ENCODE data around the gene BAIAP2. TPM values are rescaled to one million over a fixed set of nuclear protein-coding genes. Genes with fewer than 3 reads are reported as not detected.

Gene BAIAP2
- total and polyA plus RNA-seq, 10 of the 15 experiments (the other 5 are each of a cell fraction or from before 2014, with no cell fraction given), result 0.15 to 1.2 (median 0.46) TPM; not detected in 2

DNA sequence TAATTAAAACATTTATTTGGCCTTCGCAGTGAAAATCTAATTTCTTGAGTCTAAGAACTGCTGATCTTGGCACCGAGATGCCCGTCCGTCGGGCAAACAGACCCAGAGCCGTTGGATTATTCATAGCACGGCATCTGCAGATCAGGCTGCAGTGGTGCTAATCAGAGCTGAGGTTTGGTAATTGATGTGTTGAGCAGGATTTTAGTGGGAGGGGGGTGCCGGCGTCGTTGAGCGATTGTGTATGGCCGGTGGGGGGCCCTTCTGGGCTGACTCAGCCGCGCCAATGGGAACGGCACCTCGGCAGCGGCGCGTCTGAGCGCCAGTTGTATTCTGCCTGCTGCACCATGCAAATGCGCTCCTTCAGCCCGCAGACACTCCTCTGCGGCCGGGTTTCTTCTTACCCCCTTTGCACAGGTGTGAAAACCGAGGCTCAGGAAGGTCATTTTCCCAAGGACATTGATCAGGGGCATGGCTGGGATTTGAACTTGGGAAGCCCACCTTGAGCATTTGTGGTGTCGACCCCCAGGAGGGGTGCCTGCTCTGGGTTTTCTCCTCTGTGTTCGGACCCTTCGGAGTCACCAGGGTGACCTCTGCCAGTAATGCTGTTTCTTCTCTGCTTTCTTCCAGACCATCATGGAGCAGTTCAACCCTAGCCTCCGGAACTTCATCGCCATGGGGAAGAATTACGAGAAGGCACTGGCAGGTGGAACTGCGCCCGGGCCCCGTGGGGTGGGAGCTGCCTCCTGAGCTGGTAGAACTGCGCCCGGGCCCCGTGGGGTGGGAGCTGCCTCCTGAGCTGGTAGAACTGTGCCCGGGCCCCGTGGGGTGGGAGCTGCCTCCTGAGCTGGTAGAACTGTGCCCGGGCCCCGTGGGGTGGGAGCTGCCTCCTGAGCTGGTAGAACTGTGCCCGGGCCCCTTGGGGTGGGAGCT is 18.4 kb downstream of the BAIAP2 start (continued):
- TF ChIP-seq POLR2AphosphoS2 (IDR thresholded peaks at IDR 0.05; ENCODE audit: low read depth, low read length) (no peak), PAX5 (IDR thresholded peaks at IDR 0.05; ENCODE audit: borderline replicate concordance, low read depth, low read length) (no peak)

DNA sequence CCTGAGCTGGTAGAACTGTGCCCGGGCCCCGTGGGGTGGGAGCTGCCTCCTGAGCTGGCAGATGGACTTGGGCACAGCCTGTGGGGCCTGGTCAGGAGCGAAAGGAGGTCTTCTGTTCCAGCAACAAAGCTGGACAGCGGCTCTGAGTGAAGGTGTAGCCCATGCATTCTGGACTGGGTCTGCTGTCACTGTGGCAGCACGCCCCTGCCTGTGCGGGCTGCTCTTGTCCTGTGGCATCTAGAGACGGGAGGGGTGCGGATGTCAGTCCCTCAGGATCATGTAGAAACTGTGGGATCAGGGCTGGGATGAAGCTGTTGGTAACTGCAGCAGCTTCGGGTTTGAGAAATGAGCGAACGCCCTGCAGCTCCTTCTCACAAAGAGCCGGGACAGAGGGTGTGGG is 19.4 kb downstream of the BAIAP2 start:
- no peak overlapping the region for H3K4me3 ChIP-seq
- H3K9ac ChIP-seq (ENCODE audit: control insufficient read depth, insufficient read depth, low read length), result no peak overlapping the region
- no peaks in the 10 kb centered on the region for H3K9me3 ChIP-seq (replicated peaks; ENCODE audit: control insufficient read depth, insufficient read depth, low read length)
- intact Hi-C loops (cut with micrococcal nuclease; ENCODE audit: unreplicated experiment) (no loop called here), in situ Hi-C loops (cut with MboI) (no loop called here)
- WGBS (ENCODE audit: insufficient coverage, insufficient replicate concordance, low lambda C conversion rate, missing lambda C conversion rate), result 52% methylated on average over 11 of the region's 12 CpGs
- CTCF ChIA-PET, result interaction anchor here (0.6 kb wide), 1 partner anchor 47 kb away, joined by 4 read pairs; no protein-coding TSS in a partner anchor
- no peak for DNase-seq (ENCODE audit: low read depth, low spot score)
- no peaks in the 10 kb centered on the region for H3K79me2 ChIP-seq (ENCODE audit: control insufficient read depth, insufficient read depth, low read length)
- H3K27me3 ChIP-seq (replicated peaks in 1 of 2; ENCODE audit: control insufficient read depth in 2 of 2, insufficient read depth in 2 of 2, low read length in 1 of 2), result no peaks in the 10 kb centered on the region; a peak in 1 of 4 replicates
- no peak overlapping the region for H3K4me2 ChIP-seq (ENCODE audit: control insufficient read depth, insufficient read depth)
- FAIRE-seq, result no peak
- no peaks in the 10 kb centered on the region for H4K20me1 ChIP-seq (ENCODE audit: control insufficient read depth, insufficient read depth)
- no TSS peak for BruUV-seq (replicated peaks)
- peaks cover 14% of the 10 kb centered on the region for H3K4me1 ChIP-seq (ENCODE audit: control insufficient read depth, insufficient read depth, low read length)
- ATAC-seq, result no peak
- RAD21 ChIA-PET (ENCODE audit: unreplicated experiment), result no interaction called here
- POLR2A ChIA-PET, result no interaction called here
- H3K36me3 ChIP-seq (ENCODE audit: control insufficient read depth in 2 of 2, insufficient read depth in 2 of 2, low read length in 1 of 2), result no peaks in the 10 kb centered on the region
- H2AFZ ChIP-seq (ENCODE audit: control insufficient read depth, low read depth, low read length), result no peak overlapping the region
- no peak overlapping the region for H3K27ac ChIP-seq (ENCODE audit: control insufficient read depth, insufficient read depth)
- SMC1A ChIA-PET (ENCODE audit: uncharacterized antibody, unreplicated experiment), result no interaction called here
- TF ChIP-seq TARDBP (IDR thresholded peaks at IDR 0.05; ENCODE audit: borderline replicate concordance), result no peak
- TF ChIP-seq ZNF384 (IDR thresholded peaks at IDR 0.05; ENCODE audit: borderline replicate concordance, low read depth, low read length), result no peak
- no peak for TF ChIP-seq NFXL1 (IDR thresholded peaks at IDR 0.05; ENCODE audit: borderline replicate concordance)
- TF ChIP-seq, protein P1, sequence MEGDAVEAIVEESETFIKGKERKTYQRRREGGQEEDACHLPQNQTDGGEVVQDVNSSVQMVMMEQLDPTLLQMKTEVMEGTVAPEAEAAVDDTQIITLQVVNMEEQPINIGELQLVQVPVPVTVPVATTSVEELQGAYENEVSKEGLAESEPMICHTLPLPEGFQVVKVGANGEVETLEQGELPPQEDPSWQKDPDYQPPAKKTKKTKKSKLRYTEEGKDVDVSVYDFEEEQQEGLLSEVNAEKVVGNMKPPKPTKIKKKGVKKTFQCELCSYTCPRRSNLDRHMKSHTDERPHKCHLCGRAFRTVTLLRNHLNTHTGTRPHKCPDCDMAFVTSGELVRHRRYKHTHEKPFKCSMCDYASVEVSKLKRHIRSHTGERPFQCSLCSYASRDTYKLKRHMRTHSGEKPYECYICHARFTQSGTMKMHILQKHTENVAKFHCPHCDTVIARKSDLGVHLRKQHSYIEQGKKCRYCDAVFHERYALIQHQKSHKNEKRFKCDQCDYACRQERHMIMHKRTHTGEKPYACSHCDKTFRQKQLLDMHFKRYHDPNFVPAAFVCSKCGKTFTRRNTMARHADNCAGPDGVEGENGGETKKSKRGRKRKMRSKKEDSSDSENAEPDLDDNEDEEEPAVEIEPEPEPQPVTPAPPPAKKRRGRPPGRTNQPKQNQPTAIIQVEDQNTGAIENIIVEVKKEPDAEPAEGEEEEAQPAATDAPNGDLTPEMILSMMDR (IDR thresholded peaks at IDR 0.05 in 2 of 3, conservative IDR thresholded peaks at IDR 0.05 in 1 of 3; ENCODE audit: control insufficient read depth in 2 of 3, extremely low read depth in 1 of 3, insufficient read depth in 1 of 3, low read depth in 3 of 3, low read length in 3 of 3), result no peak
- no peak for TF ChIP-seq IKZF1 (conservative IDR thresholded peaks at IDR 0.05)
- no peak for TF ChIP-seq NR2F1 (conservative IDR thresholded peaks at IDR 0.05)
- TF ChIP-seq BMI1 (IDR thresholded peaks at IDR 0.05; ENCODE audit: borderline replicate concordance), result no peak
- no peak for TF ChIP-seq IKZF2 (IDR thresholded peaks at IDR 0.05)
- TF ChIP-seq DPF2 (IDR thresholded peaks at IDR 0.05), result no peak
- TF ChIP-seq CHD4 (IDR thresholded peaks at IDR 0.05), result no peak
- TF ChIP-seq RB1 (IDR thresholded peaks at IDR 0.05; ENCODE audit: borderline replicate concordance), result no peak
- no peak for TF ChIP-seq RUNX3 (IDR thresholded peaks at IDR 0.05; ENCODE audit: low read length)
- TF ChIP-seq MEF2A (IDR thresholded peaks at IDR 0.05; ENCODE audit: insufficient read depth, low read depth, low read length), result no peak
- TF ChIP-seq, protein P2, sequence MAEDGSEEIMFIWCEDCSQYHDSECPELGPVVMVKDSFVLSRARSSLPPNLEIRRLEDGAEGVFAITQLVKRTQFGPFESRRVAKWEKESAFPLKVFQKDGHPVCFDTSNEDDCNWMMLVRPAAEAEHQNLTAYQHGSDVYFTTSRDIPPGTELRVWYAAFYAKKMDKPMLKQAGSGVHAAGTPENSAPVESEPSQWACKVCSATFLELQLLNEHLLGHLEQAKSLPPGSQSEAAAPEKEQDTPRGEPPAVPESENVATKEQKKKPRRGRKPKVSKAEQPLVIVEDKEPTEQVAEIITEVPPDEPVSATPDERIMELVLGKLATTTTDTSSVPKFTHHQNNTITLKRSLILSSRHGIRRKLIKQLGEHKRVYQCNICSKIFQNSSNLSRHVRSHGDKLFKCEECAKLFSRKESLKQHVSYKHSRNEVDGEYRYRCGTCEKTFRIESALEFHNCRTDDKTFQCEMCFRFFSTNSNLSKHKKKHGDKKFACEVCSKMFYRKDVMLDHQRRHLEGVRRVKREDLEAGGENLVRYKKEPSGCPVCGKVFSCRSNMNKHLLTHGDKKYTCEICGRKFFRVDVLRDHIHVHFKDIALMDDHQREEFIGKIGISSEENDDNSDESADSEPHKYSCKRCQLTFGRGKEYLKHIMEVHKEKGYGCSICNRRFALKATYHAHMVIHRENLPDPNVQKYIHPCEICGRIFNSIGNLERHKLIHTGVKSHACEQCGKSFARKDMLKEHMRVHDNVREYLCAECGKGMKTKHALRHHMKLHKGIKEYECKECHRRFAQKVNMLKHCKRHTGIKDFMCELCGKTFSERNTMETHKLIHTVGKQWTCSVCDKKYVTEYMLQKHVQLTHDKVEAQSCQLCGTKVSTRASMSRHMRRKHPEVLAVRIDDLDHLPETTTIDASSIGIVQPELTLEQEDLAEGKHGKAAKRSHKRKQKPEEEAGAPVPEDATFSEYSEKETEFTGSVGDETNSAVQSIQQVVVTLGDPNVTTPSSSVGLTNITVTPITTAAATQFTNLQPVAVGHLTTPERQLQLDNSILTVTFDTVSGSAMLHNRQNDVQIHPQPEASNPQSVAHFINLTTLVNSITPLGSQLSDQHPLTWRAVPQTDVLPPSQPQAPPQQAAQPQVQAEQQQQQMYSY (CRISPR knock-in tag; IDR thresholded peaks at IDR 0.05), result no peak
- TF ChIP-seq EED (IDR thresholded peaks at IDR 0.05; ENCODE audit: low read depth), result no peak
- no peak for TF ChIP-seq JUNB (IDR thresholded peaks at IDR 0.05)
